PFSK-1 (cell line): ENCODE results near the gene ATP6V1B1.

Experiments
- POLR2AphosphoS5 ChIP-seq: IDR thresholded peaks from 2 replicates; pipeline ENCODE4 v1.6.1; 2012; ENCODE audit warnings: low read depth, mild to moderate bottlenecking, control low read depth, low read length, moderate library complexity
- SIN3A ChIP-seq: IDR thresholded peaks from 2 replicates; pipeline ENCODE4 v1.6.1; 2012; ENCODE audit warnings: mild to moderate bottlenecking, low read length, moderate library complexity, borderline replicate concordance; ENCODE audit not compliant: insufficient read depth
- TAF1 ChIP-seq: IDR thresholded peaks from 2 replicates; pipeline ENCODE4 v1.6.1; 2012; ENCODE audit warnings: low read length, control low read depth, borderline replicate concordance; ENCODE audit not compliant: insufficient read depth

GRCh38 chr2:70991742-70992141, 56.0 kb downstream of the ATP6V1B1 start:
- TF ChIP-seq TAF1, result no peak
- TF ChIP-seq POLR2AphosphoS5, result no peak
- no peak for TF ChIP-seq SIN3A
